ENCODE data around the gene PPP6R2.

The PPP6R2 gene

DNA sequence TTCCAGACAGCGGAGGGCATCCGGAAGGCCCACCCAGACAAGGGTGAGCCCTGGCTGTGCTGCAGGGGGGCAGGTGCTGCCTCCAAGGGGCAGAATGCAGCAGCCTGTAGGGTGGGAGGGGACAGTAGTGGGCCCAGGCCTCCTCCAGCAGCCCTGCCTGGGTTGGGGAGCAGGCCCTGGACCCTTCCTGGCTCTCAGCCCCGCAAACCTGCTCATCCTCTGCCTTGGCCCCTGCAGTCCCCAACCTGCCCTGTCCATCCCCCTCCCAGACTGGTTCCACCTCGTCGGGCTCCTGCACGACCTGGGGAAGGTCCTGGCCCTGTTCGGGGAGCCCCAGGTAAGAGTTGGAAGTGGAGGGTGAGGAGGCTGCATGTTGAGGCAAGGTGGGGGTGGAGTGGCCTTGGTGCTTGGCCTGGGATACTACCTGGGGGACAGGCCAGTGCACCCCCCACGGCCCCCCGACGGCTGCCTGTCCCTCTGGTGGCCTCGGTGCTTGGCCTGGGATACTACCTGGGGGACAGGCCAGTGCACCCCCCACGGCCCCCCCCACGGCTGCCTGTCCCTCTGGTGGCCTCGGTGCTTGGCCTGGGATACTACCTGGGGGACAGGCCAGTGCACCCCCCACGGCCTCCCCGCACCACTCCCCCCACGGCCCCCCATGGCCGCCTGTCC lies 145.0 kb downstream of the PPP6R2 start:
- no peak for DNase-seq (ENCODE audit: low spot score)
- Histone ChIP-seq H4K91ac (ENCODE audit: low read depth, low read length, poor library complexity) (no peak overlapping the region), H3K4me2 (ENCODE audit: insufficient read depth, low read length, poor library complexity, severe bottlenecking) (no peak overlapping the region), H3K9ac (ENCODE audit: low read depth, low read length, poor library complexity) (no peak overlapping the region), H3K23ac (ENCODE audit: low read depth, low read length, poor library complexity) (no peak overlapping the region), H3K27me3 (ENCODE audit: control insufficient read depth in 3 of 3, insufficient read depth in 3 of 3, low read depth in 1 of 3, low read length in 3 of 3) (peaks cover 0 to 42% (median 0%) of the 10 kb centered on the region in 3 experiments), H2BK15ac (ENCODE audit: low read length) (no peak overlapping the region), H4K8ac (ENCODE audit: low read depth, low read length) (no peak overlapping the region), H2BK12ac (ENCODE audit: low read length) (no peak overlapping the region), H3K4me3 (ENCODE audit: low read length in 2 of 2) (no peak overlapping the region), H3K4me1 (ENCODE audit: control insufficient read depth in 2 of 2, insufficient read depth in 1 of 2, low read depth in 1 of 2, low read length in 2 of 2) (no peaks in the 10 kb centered on the region), H3K79me1 (ENCODE audit: low read depth, low read length) (peaks cover 2% of the 10 kb centered on the region), H2AK5ac (ENCODE audit: low read depth, low read length) (peak overlapping the region; percentile 86), H2AFZ (ENCODE audit: low read length) (peak overlapping the region; percentile 40), H3K18ac (ENCODE audit: low read length) (no peak overlapping the region), H3K27ac (replicated peaks; ENCODE audit: low read length) (no peak overlapping the region), H3K9me3 (replicated peaks in 1 of 2; ENCODE audit: control insufficient read depth in 2 of 2, insufficient read depth in 1 of 2, low read depth in 1 of 2, low read length in 2 of 2) (no peaks in the 10 kb centered on the region), H2BK120ac (ENCODE audit: low read depth, low read length) (no peak overlapping the region), H2BK5ac (ENCODE audit: low read length) (no peak overlapping the region), H3K4ac (ENCODE audit: low read length) (no peak overlapping the region), H3K14ac (ENCODE audit: low read length) (peak overlapping the region; percentile 38), H3K36me3 (replicated peaks in 1 of 2; ENCODE audit: control insufficient read depth in 2 of 2, insufficient read depth in 2 of 2, low read length in 2 of 2) (no peaks in the 10 kb centered on the region)
- no CpG with 5 or more reads among the region's 18 CpGs for WGBS, 2 donors (ENCODE audit: extremely low coverage in 2 of 2, insufficient read length in 2 of 2, insufficient replicate concordance in 1 of 2)

DNA sequence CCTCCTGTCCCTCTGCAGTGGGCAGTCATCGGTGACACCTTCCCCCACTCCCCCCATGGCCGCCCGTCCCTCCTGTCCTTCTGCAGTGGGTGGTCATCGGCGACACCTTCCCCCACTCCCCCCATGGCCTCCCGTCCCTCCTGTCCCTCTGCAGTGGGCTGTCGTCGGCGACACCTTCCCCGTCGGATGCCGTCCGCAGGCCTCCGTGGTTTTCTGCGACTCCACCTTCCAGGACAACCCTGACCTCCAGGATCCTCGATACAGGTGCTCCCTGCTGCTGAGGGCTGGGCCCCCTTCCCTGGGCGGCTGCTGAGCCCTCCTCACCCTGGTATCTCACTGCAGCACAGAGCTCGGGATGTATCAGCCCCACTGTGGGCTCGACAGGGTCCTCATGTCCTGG lies 145.8 kb downstream of the PPP6R2 start:
- no peak overlapping the region for H2AFZ ChIP-seq (ENCODE audit: low read length)
- H2AK5ac ChIP-seq (ENCODE audit: low read depth, low read length): peak overlapping the region; percentile 94
- DNase-seq (ENCODE audit: low spot score): no peak
- no peak overlapping the region for H4K91ac ChIP-seq (ENCODE audit: low read depth, low read length, poor library complexity)
- no peak overlapping the region for H3K18ac ChIP-seq (ENCODE audit: low read length)
- H3K14ac ChIP-seq (ENCODE audit: low read length): peak overlapping the region; percentile 8
- H3K23ac ChIP-seq (ENCODE audit: low read depth, low read length, poor library complexity): peak overlapping the region; percentile 65
- H2BK12ac ChIP-seq (ENCODE audit: low read length): no peak overlapping the region
- H3K4ac ChIP-seq (ENCODE audit: low read length): no peak overlapping the region
- no peaks in the 10 kb centered on the region for H3K79me1 ChIP-seq (ENCODE audit: low read depth, low read length)
- H3K4me1 ChIP-seq (ENCODE audit: control insufficient read depth in 2 of 2, insufficient read depth in 1 of 2, low read depth in 1 of 2, low read length in 2 of 2): no peaks in the 10 kb centered on the region
- no peak overlapping the region for H2BK15ac ChIP-seq (ENCODE audit: low read length)
- H3K36me3 ChIP-seq (replicated peaks in 1 of 2; ENCODE audit: control insufficient read depth in 2 of 2, insufficient read depth in 2 of 2, low read length in 2 of 2): no peaks in the 10 kb centered on the region
- no peak overlapping the region for H2BK120ac ChIP-seq (ENCODE audit: low read depth, low read length)
- H3K9ac ChIP-seq (ENCODE audit: low read depth, low read length, poor library complexity): peak overlapping the region; percentile 21
- no peak overlapping the region for H4K8ac ChIP-seq (ENCODE audit: low read depth, low read length)
- no peak overlapping the region for H3K27ac ChIP-seq (replicated peaks; ENCODE audit: low read length)
- peaks cover 0 to 36% (median 0%) of the 10 kb centered on the region in 3 experiments for H3K27me3 ChIP-seq (ENCODE audit: control insufficient read depth in 3 of 3, insufficient read depth in 3 of 3, low read depth in 1 of 3, low read length in 3 of 3)
- H3K9me3 ChIP-seq (replicated peaks in 1 of 2; ENCODE audit: control insufficient read depth in 2 of 2, insufficient read depth in 1 of 2, low read depth in 1 of 2, low read length in 2 of 2): no peaks in the 10 kb centered on the region
- no peak overlapping the region for H3K4me2 ChIP-seq (ENCODE audit: insufficient read depth, low read length, poor library complexity, severe bottlenecking)
- WGBS, 2 donors (ENCODE audit: extremely low coverage in 2 of 2, insufficient read length in 2 of 2, insufficient replicate concordance in 1 of 2): no CpG with 5 or more reads among the region's 19 CpGs
- no peak overlapping the region for H3K4me3 ChIP-seq (ENCODE audit: low read length in 2 of 2)
- H2BK5ac ChIP-seq (ENCODE audit: low read length): no peak overlapping the region

DNA sequence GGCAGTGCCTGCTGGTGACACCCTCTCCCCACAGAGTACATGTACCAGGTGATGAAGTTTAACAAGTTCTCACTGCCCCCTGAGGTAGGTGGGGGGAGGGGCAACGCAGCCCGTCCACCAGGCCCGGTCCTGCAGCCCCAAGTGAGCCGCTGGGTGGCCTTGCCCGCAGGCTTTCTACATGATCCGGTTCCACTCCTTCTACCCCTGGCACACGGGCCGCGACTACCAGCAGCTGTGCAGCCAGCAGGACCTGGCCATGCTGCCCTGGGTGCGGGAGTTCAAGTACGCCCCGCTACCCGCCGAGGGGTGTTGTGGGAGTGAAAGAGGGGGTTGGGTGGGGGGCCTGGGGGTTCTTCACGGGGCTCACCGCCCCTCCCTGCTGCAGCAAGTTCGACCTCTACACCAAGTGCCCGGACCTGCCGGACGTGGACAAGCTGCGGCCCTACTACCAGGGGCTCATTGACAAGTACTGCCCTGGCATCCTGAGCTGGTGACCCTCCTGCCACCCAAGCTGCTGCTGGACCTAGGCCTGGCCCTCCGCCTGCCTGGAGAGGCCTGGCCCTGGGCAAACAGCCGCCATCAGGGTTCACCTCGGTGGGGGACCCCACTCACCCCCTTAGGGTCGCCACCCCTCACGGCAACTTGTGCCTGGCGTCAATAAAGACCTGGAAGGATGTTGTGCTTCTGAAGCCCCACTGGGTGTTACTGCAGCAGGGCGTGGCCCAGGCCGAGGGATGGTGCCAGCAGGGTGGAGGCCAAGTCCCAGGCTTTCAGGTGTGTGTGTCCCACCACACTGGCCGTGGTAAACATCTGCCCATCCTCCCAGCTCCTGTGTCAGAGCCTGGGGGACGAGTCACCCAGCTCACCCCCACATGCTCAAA lies 146.5 kb downstream of the PPP6R2 start:
- no peak overlapping the region for H4K8ac ChIP-seq (ENCODE audit: low read depth, low read length)
- peak overlapping the region; percentile 56 for H3K14ac ChIP-seq (ENCODE audit: low read length)
- no peak overlapping the region for H2BK120ac ChIP-seq (ENCODE audit: low read depth, low read length)
- DNase-seq (ENCODE audit: low spot score): no peak
- H3K36me3 ChIP-seq (replicated peaks in 1 of 2; ENCODE audit: control insufficient read depth in 2 of 2, insufficient read depth in 2 of 2, low read length in 2 of 2): no peaks in the 10 kb centered on the region
- H3K27ac ChIP-seq (replicated peaks; ENCODE audit: low read length): no peak overlapping the region
- H2BK5ac ChIP-seq (ENCODE audit: low read length): no peak overlapping the region
- H3K4me1 ChIP-seq (ENCODE audit: control insufficient read depth in 2 of 2, insufficient read depth in 1 of 2, low read depth in 1 of 2, low read length in 2 of 2): no peaks in the 10 kb centered on the region
- peak overlapping the region; percentile 44 for H3K9ac ChIP-seq (ENCODE audit: low read depth, low read length, poor library complexity)
- H4K91ac ChIP-seq (ENCODE audit: low read depth, low read length, poor library complexity): no peak overlapping the region
- no peak overlapping the region for H3K4me3 ChIP-seq (ENCODE audit: low read length in 2 of 2)
- no peaks in the 10 kb centered on the region for H3K9me3 ChIP-seq (replicated peaks in 1 of 2; ENCODE audit: control insufficient read depth in 2 of 2, insufficient read depth in 1 of 2, low read depth in 1 of 2, low read length in 2 of 2)
- no peak overlapping the region for H3K4me2 ChIP-seq (ENCODE audit: insufficient read depth, low read length, poor library complexity, severe bottlenecking)
- WGBS, 2 donors (ENCODE audit: extremely low coverage in 2 of 2, insufficient read length in 2 of 2, insufficient replicate concordance in 1 of 2): no CpG with 5 or more reads among the region's 31 CpGs
- H3K4ac ChIP-seq (ENCODE audit: low read length): peak overlapping the region; percentile 23
- no peak overlapping the region for H2BK12ac ChIP-seq (ENCODE audit: low read length)
- peak overlapping the region; percentile 94 for H2AK5ac ChIP-seq (ENCODE audit: low read depth, low read length)
- H3K18ac ChIP-seq (ENCODE audit: low read length): peak overlapping the region; percentile 76
- peaks cover 0 to 30% (median 0%) of the 10 kb centered on the region in 3 experiments for H3K27me3 ChIP-seq (ENCODE audit: control insufficient read depth in 3 of 3, insufficient read depth in 3 of 3, low read depth in 1 of 3, low read length in 3 of 3)
- no peaks in the 10 kb centered on the region for H3K79me1 ChIP-seq (ENCODE audit: low read depth, low read length)
- H3K23ac ChIP-seq (ENCODE audit: low read depth, low read length, poor library complexity): no peak overlapping the region
- H2AFZ ChIP-seq (ENCODE audit: low read length): no peak overlapping the region
- H2BK15ac ChIP-seq (ENCODE audit: low read length): peak overlapping the region; percentile 75

Measured in neuronal stem cell (in vitro differentiated cells).